Erythroblast (primary cell): Measurements from ENCODE around the gene RNF175.

Experiments used
- GATA1 ChIP-seq: IDR thresholded peaks from 2 replicates; pipeline ENCODE4 v1.6.1; 2011; ENCODE audit warnings: low read depth, mild to moderate bottlenecking, control low read depth, low read length, moderate library complexity
- POLR2A ChIP-seq: IDR thresholded peaks from 2 replicates; pipeline ENCODE4 v1.6.1; 2011; ENCODE audit warnings: mild to moderate bottlenecking, low read length

DNA sequence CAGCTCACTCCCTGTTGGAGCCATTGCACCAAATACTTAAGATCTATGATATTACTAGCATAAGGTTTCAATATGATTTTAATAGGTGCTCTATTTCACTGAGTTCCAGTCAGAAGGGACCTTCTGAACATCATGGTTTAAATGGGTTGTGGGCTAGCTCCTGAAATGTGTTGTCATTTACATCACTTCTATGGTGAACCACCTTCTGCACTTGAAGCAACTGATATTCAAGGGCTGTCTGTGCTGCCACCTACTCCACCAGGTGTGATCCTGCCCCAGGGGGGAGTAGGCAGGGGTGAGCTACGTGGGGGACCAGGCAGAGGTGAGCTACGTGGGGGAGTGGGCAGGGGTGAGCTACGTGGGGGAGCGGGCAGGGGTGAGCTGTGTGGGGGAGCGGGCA lies 35.2 kb downstream of the RNF175 start:
- TF ChIP-seq POLR2A = no peak
- no peak for TF ChIP-seq GATA1
